GM23248 (cell line): ENCODE results near the gene CNTNAP4. TPM values are rescaled to one million over a fixed set of nuclear protein-coding genes. Genes with fewer than 3 reads are reported as not detected.

Source experiments
- DNase-seq: peaks from one replicate; pipeline ENCODE4 v3.0.0-alpha.2; 2015
- H2AFZ ChIP-seq: fragments of 200-600 bp; sonication (generic); 2 replicates; pipeline ENCODE4 v1.6.1; 2016; ENCODE audit warnings: antibody characterized with exemption
- H3F3A ChIP-seq: fragments of 200-600 bp; sonication (generic); 2 replicates; pipeline ENCODE4 v1.6.1; 2016; ENCODE audit warnings: mild to moderate bottlenecking, antibody characterized with exemption, mixed run types; ENCODE audit not compliant: insufficient read depth
- H3K27ac ChIP-seq: fragments of 200-600 bp; sonication (generic); 2 replicates; pipeline ENCODE4 v1.5.1; 2016; ENCODE audit warnings: mild to moderate bottlenecking
- H3K27me3 ChIP-seq: fragments of 200-600 bp; sonication (generic); replicated peaks from 2 replicates; pipeline ENCODE4 v1.6.1; 2016; ENCODE audit warnings: mild to moderate bottlenecking; ENCODE audit not compliant: insufficient read depth
- H3K36me3 ChIP-seq: fragments of 200-600 bp; sonication (generic); 2 replicates; pipeline ENCODE4 v1.6.1; 2016; ENCODE audit warnings: low read depth, mild to moderate bottlenecking
- H3K4me1 ChIP-seq: fragments of 200-600 bp; sonication (generic); 2 replicates; pipeline ENCODE4 v1.6.1; 2016; ENCODE audit warnings: mild to moderate bottlenecking; ENCODE audit not compliant: insufficient read depth
- H3K4me2 ChIP-seq: fragments of 200-600 bp; sonication (generic); one replicate; pipeline ENCODE4 v1.6.1; 2016; ENCODE audit warnings: mild to moderate bottlenecking; ENCODE audit not compliant: unreplicated experiment
- H3K4me3 ChIP-seq: fragments of 200-600 bp; sonication (generic); 2 replicates; pipeline ENCODE4 v1.5.1; 2016; ENCODE audit warnings: mild to moderate bottlenecking
- H3K79me2 ChIP-seq: fragments of 200-600 bp; sonication (generic); 2 replicates; pipeline ENCODE4 v1.6.1; 2016; ENCODE audit warnings: mild to moderate bottlenecking; ENCODE audit not compliant: insufficient read depth
- H3K9ac ChIP-seq: fragments of 200-600 bp; sonication (generic); 2 replicates; pipeline ENCODE4 v1.6.1; 2016; ENCODE audit warnings: mild to moderate bottlenecking
- H3K9me2 ChIP-seq: fragments of 200-600 bp; sonication (generic); 2 replicates; pipeline ENCODE4 v1.6.1; 2016; ENCODE audit warnings: mixed run types, mild to moderate bottlenecking, moderate library complexity; ENCODE audit not compliant: insufficient read depth
- H3K9me3 ChIP-seq: fragments of 200-600 bp; sonication (generic); one replicate; pipeline ENCODE4 v1.6.1; 2017; ENCODE audit warnings: low read depth
- H4K20me1 ChIP-seq: fragments of 200-600 bp; sonication (generic); 2 replicates; pipeline ENCODE4 v1.6.0; 2016; ENCODE audit not compliant: insufficient read depth
- EZH2 ChIP-seq: fragments of 200-600 bp; sonication (generic); IDR thresholded peaks from 2 replicates; pipeline ENCODE4 v1.6.1; 2018; ENCODE audit warnings: antibody characterized with exemption, mild to moderate bottlenecking; ENCODE audit not compliant: insufficient read depth, poor library complexity, severe bottlenecking
- EZH2phosphoT487 ChIP-seq: fragments of 200-600 bp; sonication (generic); IDR thresholded peaks from 2 replicates; pipeline ENCODE4 v1.6.1; 2018; ENCODE audit warnings: antibody characterized with exemption, moderate library complexity, mild to moderate bottlenecking, low read depth; ENCODE audit not compliant: insufficient read depth
- WGBS, 2 experiments: methylation state at CpG; one replicate each; pipeline ENCODE4 v1.1.6; 2015 to 2017; ENCODE audit warnings: low lambda C conversion rate in 2 of 2, low coverage in 1 of 2; ENCODE audit errors: missing lambda C conversion rate in 2 of 2; 5-methylcytosine and 5-hydroxymethylcytosine counted together
- in situ Hi-C: fragments of 300-500 bp; cut with MboI; formaldehyde crosslinking; loops from 2 replicates; pipeline ENCODE4 v1.15.0; 2020
- polyA plus RNA-seq: library from polyadenylated mRNA; unstranded; fragments of >200 nt; fragmentation: Nextera tagmentation; extraction: Ambion mirVana; gene quantifications from 2 replicates; pipeline ENCODE4 v1.2.1, GENCODE V29; 2016
- total RNA-seq: library from RNA; depleted of rRNA; stranded (reverse); fragments of >200 nt; shearing (Covaris generic); gene quantifications from 2 replicates; pipeline ENCODE4 v1.2.3, GENCODE V29; 2014

The CNTNAP4 gene
- total and polyA plus RNA-seq, 2 experiments from 2014 or later = not detected

GRCh38 chr16:76311260-76311659 is 34.1 kb downstream of the CNTNAP4 start:
- Histone ChIP-seq H3K4me1 (no peaks in the 10 kb centered on the region), H3F3A (no peaks in the 10 kb centered on the region), H3K9ac (no peak overlapping the region), H3K4me3 (no peak overlapping the region), H3K9me2 (no peaks in the 10 kb centered on the region), H3K4me2 (no peak overlapping the region), H3K9me3 (no peaks in the 10 kb centered on the region), H3K79me2 (no peaks in the 10 kb centered on the region), H2AFZ (no peak overlapping the region), H3K36me3 (no peaks in the 10 kb centered on the region), H3K27ac (no peak overlapping the region), H3K27me3 (no peaks in the 10 kb centered on the region), H4K20me1 (no peaks in the 10 kb centered on the region)
- DNase-seq = no peak
- TF ChIP-seq EZH2 (no peak), EZH2phosphoT487 (no peak)
- WGBS, 2 experiments = 6 to 11% methylated on average over 2 of the region's 2 CpGs
- in situ Hi-C loops = no loop called here

GRCh38 chr16:76318565-76318964 is 41.4 kb downstream of the CNTNAP4 start:
- Histone ChIP-seq H3K79me2 (no peaks in the 10 kb centered on the region), H3K27me3 (no peaks in the 10 kb centered on the region), H4K20me1 (no peaks in the 10 kb centered on the region), H3K9me2 (no peaks in the 10 kb centered on the region), H2AFZ (no peak overlapping the region), H3F3A (no peaks in the 10 kb centered on the region), H3K9me3 (no peaks in the 10 kb centered on the region), H3K27ac (no peak overlapping the region), H3K4me1 (no peaks in the 10 kb centered on the region), H3K4me3 (no peak overlapping the region), H3K4me2 (no peak overlapping the region), H3K9ac (no peak overlapping the region), H3K36me3 (no peaks in the 10 kb centered on the region)
- DNase-seq = no peak
- in situ Hi-C loops = no loop called here
- TF ChIP-seq EZH2 (no peak), EZH2phosphoT487 (no peak)

GRCh38 chr16:76329106-76329505 is 51.9 kb downstream of the CNTNAP4 start:
- no peaks in the 10 kb centered on the region for H3K27me3 ChIP-seq

GRCh38 chr16:76335180-76335974 is 58.2 kb downstream of the CNTNAP4 start:
- no peaks in the 10 kb centered on the region for H3K4me1 ChIP-seq
- no peaks in the 10 kb centered on the region for H3K27me3 ChIP-seq
- H3K9me3 ChIP-seq = no peaks in the 10 kb centered on the region
- no peak overlapping the region for H3K4me2 ChIP-seq
- DNase-seq = no peak
- H4K20me1 ChIP-seq = no peaks in the 10 kb centered on the region
- no peak for TF ChIP-seq EZH2
- no peak for TF ChIP-seq EZH2phosphoT487
- no peaks in the 10 kb centered on the region for H3K36me3 ChIP-seq
- H3K9me2 ChIP-seq = no peaks in the 10 kb centered on the region
- no peak overlapping the region for H3K27ac ChIP-seq
- no peak overlapping the region for H3K9ac ChIP-seq
- no peak overlapping the region for H3K4me3 ChIP-seq
- 3 to 10% methylated on average over 3 of the region's 3 CpGs for WGBS, 2 experiments
- in situ Hi-C loops = no loop called here
- H3K79me2 ChIP-seq = no peaks in the 10 kb centered on the region
- H2AFZ ChIP-seq = no peak overlapping the region
- no peaks in the 10 kb centered on the region for H3F3A ChIP-seq

More at GRCh38 chr16:76329106-76329505, 51.9 kb downstream of the CNTNAP4 start:
- Histone ChIP-seq H3K27ac (no peak overlapping the region), H3K9me3 (no peaks in the 10 kb centered on the region), H4K20me1 (no peaks in the 10 kb centered on the region), H3K9ac (no peak overlapping the region), H3K36me3 (no peaks in the 10 kb centered on the region), H3K79me2 (no peaks in the 10 kb centered on the region), H2AFZ (no peak overlapping the region), H3F3A (no peaks in the 10 kb centered on the region), H3K9me2 (no peaks in the 10 kb centered on the region), H3K4me2 (no peak overlapping the region), H3K4me3 (no peak overlapping the region), H3K4me1 (no peaks in the 10 kb centered on the region)
- in situ Hi-C loops = no loop called here
- no peak for DNase-seq
- TF ChIP-seq EZH2 = no peak
- no peak for TF ChIP-seq EZH2phosphoT487
- WGBS, 2 experiments = 0 to 2% methylated on average over 1 of the region's 1 CpG
